ENCODE measurements around the gene CPXM2.

The CPXM2 gene

DNA sequence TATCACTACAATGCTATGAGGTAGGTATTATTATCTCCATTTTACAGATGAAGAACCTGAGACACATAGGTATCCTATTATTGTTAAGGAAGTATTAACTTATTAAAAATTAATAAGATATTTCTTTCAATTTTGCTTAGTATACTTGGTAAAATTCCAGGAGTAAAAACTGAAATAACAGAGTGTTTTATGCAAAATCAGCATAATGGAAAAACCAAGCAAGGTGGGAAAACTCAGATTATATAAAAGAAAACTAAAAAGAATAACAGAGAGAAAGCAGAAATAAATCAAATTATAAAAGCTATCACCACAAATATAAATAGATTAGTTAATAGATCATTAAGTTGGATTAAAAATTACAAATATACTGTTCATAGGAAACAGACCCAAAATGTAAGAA, 82.0 kb downstream of the CPXM2 start:
- Histone ChIP-seq H3K9me3 (ENCODE audit: insufficient read depth, low read length) (no peaks in the 10 kb centered on the region), H4K20me1 (ENCODE audit: low read depth, low read length) (no peaks in the 10 kb centered on the region), H3K4me2 (ENCODE audit: low read depth, low read length, poor library complexity, severe bottlenecking) (no peak overlapping the region), H3F3A (ENCODE audit: insufficient read depth) (no peaks in the 10 kb centered on the region), H3K27ac (ENCODE audit: low read depth, low read length) (no peak overlapping the region), H2AFZ (ENCODE audit: low read depth, low read length, severe bottlenecking) (no peak overlapping the region), H3K9me2 (replicated peaks; ENCODE audit: insufficient read depth, low read length) (no peaks in the 10 kb centered on the region), H3K79me2 (ENCODE audit: insufficient read depth, low read length) (no peaks in the 10 kb centered on the region), H3K4me3 (ENCODE audit: insufficient read depth, low read length, poor library complexity, severe bottlenecking) (no peak overlapping the region), H3K27me3 (ENCODE audit: low read length) (no peaks in the 10 kb centered on the region), H3K36me3 (ENCODE audit: low read length) (no peaks in the 10 kb centered on the region), H3K9ac (ENCODE audit: low read length) (no peak overlapping the region)
- no peak for TF ChIP-seq EZH2phosphoT487 (conservative IDR thresholded peaks at IDR 0.05; ENCODE audit: low read length)
- TF ChIP-seq, protein P1, sequence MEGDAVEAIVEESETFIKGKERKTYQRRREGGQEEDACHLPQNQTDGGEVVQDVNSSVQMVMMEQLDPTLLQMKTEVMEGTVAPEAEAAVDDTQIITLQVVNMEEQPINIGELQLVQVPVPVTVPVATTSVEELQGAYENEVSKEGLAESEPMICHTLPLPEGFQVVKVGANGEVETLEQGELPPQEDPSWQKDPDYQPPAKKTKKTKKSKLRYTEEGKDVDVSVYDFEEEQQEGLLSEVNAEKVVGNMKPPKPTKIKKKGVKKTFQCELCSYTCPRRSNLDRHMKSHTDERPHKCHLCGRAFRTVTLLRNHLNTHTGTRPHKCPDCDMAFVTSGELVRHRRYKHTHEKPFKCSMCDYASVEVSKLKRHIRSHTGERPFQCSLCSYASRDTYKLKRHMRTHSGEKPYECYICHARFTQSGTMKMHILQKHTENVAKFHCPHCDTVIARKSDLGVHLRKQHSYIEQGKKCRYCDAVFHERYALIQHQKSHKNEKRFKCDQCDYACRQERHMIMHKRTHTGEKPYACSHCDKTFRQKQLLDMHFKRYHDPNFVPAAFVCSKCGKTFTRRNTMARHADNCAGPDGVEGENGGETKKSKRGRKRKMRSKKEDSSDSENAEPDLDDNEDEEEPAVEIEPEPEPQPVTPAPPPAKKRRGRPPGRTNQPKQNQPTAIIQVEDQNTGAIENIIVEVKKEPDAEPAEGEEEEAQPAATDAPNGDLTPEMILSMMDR (IDR thresholded peaks at IDR 0.05; ENCODE audit: insufficient read depth, low read length, poor library complexity, severe bottlenecking): no peak

- H3K36me3 ChIP-seq (ENCODE audit: low read length): no peaks in the 10 kb centered on the region
- H3K27me3 ChIP-seq (ENCODE audit: low read length): no peaks in the 10 kb centered on the region
- no peaks in the 10 kb centered on the region for H3K9me3 ChIP-seq (ENCODE audit: insufficient read depth, low read length)
- no peaks in the 10 kb centered on the region for H3K9me2 ChIP-seq (replicated peaks; ENCODE audit: insufficient read depth, low read length)
- H3K27ac ChIP-seq (ENCODE audit: low read depth, low read length): no peak overlapping the region
- no peaks in the 10 kb centered on the region for H4K20me1 ChIP-seq (ENCODE audit: low read depth, low read length)
- no peak overlapping the region for H3K4me2 ChIP-seq (ENCODE audit: low read depth, low read length, poor library complexity, severe bottlenecking)
- H2AFZ ChIP-seq (ENCODE audit: low read depth, low read length, severe bottlenecking): no peak overlapping the region
- no peaks in the 10 kb centered on the region for H3K79me2 ChIP-seq (ENCODE audit: insufficient read depth, low read length)
- H3F3A ChIP-seq (ENCODE audit: insufficient read depth): no peaks in the 10 kb centered on the region
- H3K9ac ChIP-seq (ENCODE audit: low read length): no peak overlapping the region
- TF ChIP-seq EZH2phosphoT487 (conservative IDR thresholded peaks at IDR 0.05; ENCODE audit: low read length): no peak
- TF ChIP-seq, protein P1 (IDR thresholded peaks at IDR 0.05; ENCODE audit: insufficient read depth, low read length, poor library complexity, severe bottlenecking): no peak
- H3K4me3 ChIP-seq (ENCODE audit: insufficient read depth, low read length, poor library complexity, severe bottlenecking): no peak overlapping the region
Measured at GRCh38 chr10:123808906-123809305, 82.7 kb downstream of the CPXM2 start.

- no peak overlapping the region for H3K27ac ChIP-seq (ENCODE audit: low read depth, low read length)
- no peaks in the 10 kb centered on the region for H4K20me1 ChIP-seq (ENCODE audit: low read depth, low read length)
- TF ChIP-seq, protein P1 (IDR thresholded peaks at IDR 0.05; ENCODE audit: insufficient read depth, low read length, poor library complexity, severe bottlenecking): no peak
- no peak for TF ChIP-seq EZH2phosphoT487 (conservative IDR thresholded peaks at IDR 0.05; ENCODE audit: low read length)
- no peak overlapping the region for H3K4me2 ChIP-seq (ENCODE audit: low read depth, low read length, poor library complexity, severe bottlenecking)
- H3K79me2 ChIP-seq (ENCODE audit: insufficient read depth, low read length): no peaks in the 10 kb centered on the region
- no peaks in the 10 kb centered on the region for H3K9me3 ChIP-seq (ENCODE audit: insufficient read depth, low read length)
- H3K4me3 ChIP-seq (ENCODE audit: insufficient read depth, low read length, poor library complexity, severe bottlenecking): no peak overlapping the region
- no peaks in the 10 kb centered on the region for H3K9me2 ChIP-seq (replicated peaks; ENCODE audit: insufficient read depth, low read length)
- no peak overlapping the region for H3K9ac ChIP-seq (ENCODE audit: low read length)
- no peaks in the 10 kb centered on the region for H3F3A ChIP-seq (ENCODE audit: insufficient read depth)
- H3K36me3 ChIP-seq (ENCODE audit: low read length): no peaks in the 10 kb centered on the region
- H3K27me3 ChIP-seq (ENCODE audit: low read length): no peaks in the 10 kb centered on the region
- H2AFZ ChIP-seq (ENCODE audit: low read depth, low read length, severe bottlenecking): no peak overlapping the region
Measured at GRCh38 chr10:123808286-123808685, 83.3 kb downstream of the CPXM2 start.

All from SU-DHL-6 (cell line).